Suprapubic skin (tissue), 4 donors: ENCODE measurements around the gene C4BPA. TPM values are rescaled to one million over a fixed set of nuclear protein-coding genes. Genes with fewer than 3 reads are reported as not detected.

Experiments
- DNase-seq, 2 donors: peaks; one replicate each; pipeline ENCODE4 v3.0.0-alpha.2; 2019; ENCODE audit warnings: low spot score in 2 of 2
- H3K27ac ChIP-seq: fragments of 200-600 bp; sonication (generic); one replicate; pipeline ENCODE4 v1.5.1; 2019
- H3K27me3 ChIP-seq: fragments of 200-600 bp; sonication (generic); one replicate; pipeline ENCODE4 v1.5.1; 2019
- H3K36me3 ChIP-seq: fragments of 200-600 bp; sonication (generic); one replicate; pipeline ENCODE4 v1.5.1; 2019
- H3K4me1 ChIP-seq: fragments of 200-600 bp; sonication (generic); one replicate; pipeline ENCODE4 v1.5.1; 2019
- H3K4me3 ChIP-seq: fragments of 200-600 bp; sonication (generic); one replicate; pipeline ENCODE4 v1.5.1; 2019; ENCODE audit warnings: mild to moderate bottlenecking
- H3K9me3 ChIP-seq: fragments of 200-600 bp; sonication (generic); one replicate; pipeline ENCODE4 v1.5.1; 2019
- CTCF ChIP-seq, 2 donors: fragments of 200-600 bp in 1 of 2; fragments of 450-650 bp in 1 of 2; sonication (generic) in 1 of 2; IDR thresholded peaks; one replicate each; pipeline ENCODE4 v1.5.1; 2016 to 2019; ENCODE audit warnings: antibody characterized with exemption in 2 of 2, mild to moderate bottlenecking in 1 of 2, moderate library complexity in 1 of 2
- EP300 ChIP-seq: sonication (generic); formaldehyde crosslinking; IDR thresholded peaks from one replicate; pipeline ENCODE4 v1.6.1; 2017; ENCODE audit warnings: antibody characterized with exemption
- POLR2A ChIP-seq, 2 donors: fragments of 450-650 bp; IDR thresholded peaks; one replicate each; pipeline ENCODE4 v1.6.1; 2017; ENCODE audit warnings: antibody characterized with exemption in 2 of 2, mild to moderate bottlenecking in 2 of 2, moderate library complexity in 2 of 2
- POLR2AphosphoS5 ChIP-seq, 3 donors: sonication (generic); formaldehyde crosslinking; IDR thresholded peaks; one replicate each; pipeline ENCODE4 v1.6.1; 2017; ENCODE audit warnings: antibody characterized with exemption in 3 of 3
- whole genome bisulfite sequencing: methylation state at CpG from one replicate; pipeline ENCODE4 v1.1.5; 2018; 5-methylcytosine and 5-hydroxymethylcytosine counted together
- total RNA-seq, 4 donors: library from RNA; depleted of rRNA; stranded (reverse); fragments of >200 nt; gene quantifications; one replicate each; pipeline ENCODE4 v1.1.0, GENCODE V29; 2016

The C4BPA gene
- total RNA-seq, 4 donors from 2014 or later: 3.1 TPM; not detected in 3

DNA sequence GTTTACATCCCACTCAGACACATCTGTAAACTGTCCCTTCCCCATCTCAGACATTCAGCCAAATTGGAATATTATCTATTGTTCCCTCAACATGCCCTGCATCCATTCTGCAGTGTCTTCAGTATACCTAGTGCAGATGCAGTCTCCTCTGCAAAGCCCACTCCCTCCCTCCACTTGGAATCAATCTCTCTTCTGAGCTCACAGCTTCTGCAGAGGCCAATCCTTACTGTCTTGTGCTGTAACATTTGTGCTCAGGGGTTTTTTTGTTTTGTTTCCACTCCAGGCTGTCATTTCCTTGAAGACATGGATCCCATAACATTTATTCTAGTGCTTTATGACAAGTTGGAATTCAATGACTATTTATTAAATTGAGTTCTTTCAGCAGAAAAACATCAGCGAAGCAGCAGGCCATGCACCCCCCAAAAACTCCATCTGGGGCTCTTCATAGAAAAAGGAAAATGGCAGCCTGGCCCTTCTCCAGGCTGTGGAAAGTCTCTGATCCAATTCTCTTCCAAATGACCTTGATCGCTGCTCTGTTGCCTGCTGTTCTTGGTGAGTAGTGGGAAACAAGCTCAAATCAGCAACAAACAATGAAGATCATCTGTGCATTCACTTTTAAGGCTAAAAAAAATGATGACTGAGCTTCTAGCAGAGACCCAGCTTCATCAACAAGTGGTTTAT is 8.7 kb downstream of the C4BPA start:
- TF ChIP-seq EP300 (no peak), POLR2A (IDR thresholded peaks at IDR 0.05) (no peak), CTCF (IDR thresholded peaks at IDR 0.05) (no peak), POLR2AphosphoS5 (IDR thresholded peaks at IDR 0.05) (no peak)
- H3K27me3 ChIP-seq: no peaks in the 10 kb centered on the region
- no peak for DNase-seq
- no peak overlapping the region for H3K4me3 ChIP-seq
- no peak overlapping the region for H3K27ac ChIP-seq
- no peaks in the 10 kb centered on the region for H3K9me3 ChIP-seq
- WGBS: 78% methylated on average over 2 of the region's 2 CpGs
- H3K36me3 ChIP-seq: no peaks in the 10 kb centered on the region
- H3K4me1 ChIP-seq: no peaks in the 10 kb centered on the region

GRCh38 chr1:207115269-207115668 is 11.2 kb downstream of the C4BPA start:
- H3K36me3 ChIP-seq: no peaks in the 10 kb centered on the region
- no peak for DNase-seq
- WGBS: 62% methylated on average over 5 of the region's 5 CpGs
- H3K27me3 ChIP-seq: no peaks in the 10 kb centered on the region
- no peaks in the 10 kb centered on the region for H3K9me3 ChIP-seq
- TF ChIP-seq EP300: no peak
- no peaks in the 10 kb centered on the region for H3K4me1 ChIP-seq
- no peak overlapping the region for H3K27ac ChIP-seq
- H3K4me3 ChIP-seq: no peak overlapping the region

DNA sequence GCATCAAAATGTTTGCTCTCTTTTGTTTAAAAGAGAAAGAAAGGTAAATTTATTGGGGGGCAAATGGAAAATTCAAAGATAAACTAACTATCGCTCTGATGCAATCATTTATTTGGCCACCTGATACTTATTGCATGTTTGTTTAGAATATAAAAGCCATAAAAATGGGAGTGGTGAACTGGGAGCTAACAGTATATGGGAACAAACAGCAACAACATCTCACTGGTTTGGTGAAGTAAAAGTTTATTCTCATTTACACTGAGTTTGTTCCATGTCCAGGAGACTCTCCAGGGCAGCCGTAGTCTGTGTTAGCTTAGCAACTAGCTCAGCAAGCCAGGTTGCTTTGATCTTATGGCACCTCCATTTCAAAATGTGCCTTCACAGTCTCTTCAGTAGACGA is 20.4 kb downstream of the C4BPA start:
- 89% methylated on average over 3 of the region's 3 CpGs for WGBS
- H3K4me1 ChIP-seq: no peaks in the 10 kb centered on the region
- no peaks in the 10 kb centered on the region for H3K27me3 ChIP-seq
- no peak for TF ChIP-seq CTCF (IDR thresholded peaks at IDR 0.05)
- no peak for TF ChIP-seq POLR2AphosphoS5 (IDR thresholded peaks at IDR 0.05)
- no peaks in the 10 kb centered on the region for H3K36me3 ChIP-seq
- DNase-seq: no peak
- H3K4me3 ChIP-seq: no peak overlapping the region
- no peak overlapping the region for H3K27ac ChIP-seq
- peaks cover 18% of the 10 kb centered on the region for H3K9me3 ChIP-seq

DNA sequence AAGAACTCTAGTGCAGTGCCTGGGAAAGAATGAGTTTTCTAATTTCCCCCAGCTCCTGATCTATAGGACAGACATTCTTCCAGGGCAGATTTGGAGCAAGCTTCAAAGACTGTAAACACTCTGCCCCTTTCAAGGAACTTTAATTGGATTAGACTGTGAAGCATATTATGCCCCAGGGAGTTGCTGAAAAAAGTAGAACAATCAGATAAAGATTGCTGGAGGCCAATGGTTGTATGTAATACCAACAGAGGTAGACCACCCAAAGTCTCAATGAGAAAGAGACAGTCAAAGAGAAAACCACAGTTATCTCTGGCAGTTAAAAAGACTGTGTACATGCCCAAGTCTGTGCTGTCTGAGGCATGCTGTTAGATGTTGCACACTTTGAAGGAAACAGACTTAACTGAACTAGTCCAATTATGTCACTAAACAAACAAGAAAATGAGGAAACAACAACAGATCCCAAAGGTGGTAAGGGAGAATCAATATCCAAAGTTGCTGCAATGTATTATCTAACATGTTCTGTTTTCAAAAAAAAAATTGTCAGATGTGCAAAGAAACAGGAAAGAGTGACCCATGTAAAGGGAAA is 24.4 kb downstream of the C4BPA start:
- DNase-seq: no peak
- no peaks in the 10 kb centered on the region for H3K27me3 ChIP-seq
- H3K9me3 ChIP-seq: peaks cover 23% of the 10 kb centered on the region
- no peaks in the 10 kb centered on the region for H3K36me3 ChIP-seq
- TF ChIP-seq CTCF (IDR thresholded peaks at IDR 0.05) (no peak), EP300 (no peak), POLR2A (IDR thresholded peaks at IDR 0.05) (no peak), POLR2AphosphoS5 (IDR thresholded peaks at IDR 0.05) (no peak)
- H3K4me1 ChIP-seq: no peaks in the 10 kb centered on the region
- H3K27ac ChIP-seq: no peak overlapping the region
- H3K4me3 ChIP-seq: no peak overlapping the region

GRCh38 chr1:207129053-207129452 is 25.0 kb downstream of the C4BPA start:
- no peak overlapping the region for H3K27ac ChIP-seq
- no peaks in the 10 kb centered on the region for H3K4me1 ChIP-seq
- H3K27me3 ChIP-seq: no peaks in the 10 kb centered on the region
- no peak overlapping the region for H3K4me3 ChIP-seq
- no peaks in the 10 kb centered on the region for H3K36me3 ChIP-seq
- DNase-seq: no peak
- TF ChIP-seq CTCF (IDR thresholded peaks at IDR 0.05): no peak
- no peak for TF ChIP-seq EP300
- no peak for TF ChIP-seq POLR2A (IDR thresholded peaks at IDR 0.05)
- no peak for TF ChIP-seq POLR2AphosphoS5 (IDR thresholded peaks at IDR 0.05)
- H3K9me3 ChIP-seq: peaks cover 23% of the 10 kb centered on the region
